DLD1 (cell line): ENCODE results near the gene FPR3.
"Not testable (repeated sequence)": the region's sequence is repeated elsewhere in the genome, so short reads cannot be mapped to it uniquely, and the experiment has no call there.

Experiments used
- in situ Hi-C: cut with HindIII; loops from 2 replicates; pipeline ENCODE4 v1.10.0; 2017; ENCODE audit warnings: low sequenced_read_pairs

Gene FPR3

DNA sequence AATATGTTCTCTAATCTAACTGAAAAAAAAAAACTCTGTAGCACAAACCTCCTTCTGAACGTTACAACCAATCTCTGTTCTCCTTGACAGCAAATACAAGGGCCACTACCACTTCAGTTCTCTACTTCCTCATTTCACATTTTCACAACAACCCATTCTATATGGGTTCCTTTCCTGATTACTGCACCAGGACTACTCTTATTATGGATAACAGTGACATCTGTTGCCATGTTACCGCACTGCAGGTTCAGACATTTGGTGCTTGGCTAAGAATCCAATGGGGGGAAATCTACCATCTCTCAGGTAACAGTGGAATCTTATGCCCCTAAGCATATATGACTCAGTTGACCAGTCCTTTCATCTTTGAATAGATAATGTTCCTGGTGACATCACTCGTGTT lies 11.6 kb upstream of the FPR3 start:
- in situ Hi-C loops = no loop called here

DNA sequence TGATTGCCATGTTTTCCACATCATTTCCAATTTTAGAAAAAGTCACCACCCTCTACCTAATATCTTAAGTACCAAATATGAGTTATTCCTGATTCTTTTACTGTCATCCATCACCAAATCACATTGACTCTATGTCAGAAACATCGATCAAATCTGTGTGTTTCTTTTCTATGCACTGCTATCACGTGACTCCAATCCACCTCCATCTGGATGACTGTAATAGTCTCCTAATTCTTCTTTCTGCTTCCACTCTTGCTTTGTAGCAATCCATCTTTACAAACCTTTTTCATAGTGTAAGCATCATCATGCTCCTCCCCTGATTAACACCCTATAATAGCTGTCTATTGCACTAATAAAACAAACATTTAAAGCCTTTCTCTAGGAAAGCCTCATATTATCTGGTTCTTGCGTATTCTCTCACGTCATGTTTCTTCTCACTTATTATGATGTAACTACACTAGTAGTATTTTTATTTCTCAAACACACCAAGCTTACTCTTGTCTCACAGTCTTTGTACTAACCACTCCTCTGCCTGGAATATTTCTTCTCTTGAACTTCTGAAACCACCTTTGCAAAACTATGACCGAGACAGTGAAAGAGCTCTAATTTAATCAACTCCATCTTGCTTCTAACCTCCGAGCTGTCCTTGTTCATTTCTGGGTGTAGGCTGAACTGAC lies 10.7 kb upstream of the FPR3 start:
- in situ Hi-C loops = no loop called here

DNA sequence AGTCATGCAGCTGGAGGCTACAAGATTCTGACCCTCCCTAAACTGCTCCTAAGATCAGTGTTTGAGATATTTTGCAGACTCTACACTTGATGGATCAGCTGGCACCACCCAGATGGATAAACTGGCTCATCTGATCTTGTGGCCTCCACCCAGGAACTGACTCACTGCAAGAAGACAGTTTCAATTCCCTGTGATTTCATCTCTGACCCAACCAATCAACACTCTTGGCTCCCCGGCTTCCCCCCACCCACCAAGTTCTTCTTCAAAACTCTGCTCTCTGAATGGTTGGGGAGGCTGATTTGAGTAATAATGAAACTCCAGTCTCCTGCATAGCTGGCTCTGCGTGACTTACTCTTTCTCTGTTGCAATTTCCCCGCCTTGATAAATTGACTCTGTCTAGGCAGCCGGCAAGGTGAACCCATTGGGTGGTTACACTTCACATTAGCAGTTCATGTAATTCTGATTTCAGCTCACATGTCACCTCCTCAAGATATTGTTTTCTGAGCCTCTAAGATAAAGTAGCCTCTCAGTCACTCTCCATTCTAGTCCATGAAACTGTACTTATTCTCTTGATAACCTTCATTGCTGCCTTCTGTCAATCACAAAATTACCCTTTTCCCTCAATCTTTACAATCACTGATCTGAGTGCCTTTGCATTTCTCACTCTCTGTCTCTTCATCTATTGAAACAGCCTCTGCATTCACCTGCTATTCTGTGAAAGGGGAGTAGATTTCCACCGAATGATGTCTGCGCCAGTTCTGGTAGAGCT lies 9.9 kb upstream of the FPR3 start:
- in situ Hi-C loops = no loop called here

DNA sequence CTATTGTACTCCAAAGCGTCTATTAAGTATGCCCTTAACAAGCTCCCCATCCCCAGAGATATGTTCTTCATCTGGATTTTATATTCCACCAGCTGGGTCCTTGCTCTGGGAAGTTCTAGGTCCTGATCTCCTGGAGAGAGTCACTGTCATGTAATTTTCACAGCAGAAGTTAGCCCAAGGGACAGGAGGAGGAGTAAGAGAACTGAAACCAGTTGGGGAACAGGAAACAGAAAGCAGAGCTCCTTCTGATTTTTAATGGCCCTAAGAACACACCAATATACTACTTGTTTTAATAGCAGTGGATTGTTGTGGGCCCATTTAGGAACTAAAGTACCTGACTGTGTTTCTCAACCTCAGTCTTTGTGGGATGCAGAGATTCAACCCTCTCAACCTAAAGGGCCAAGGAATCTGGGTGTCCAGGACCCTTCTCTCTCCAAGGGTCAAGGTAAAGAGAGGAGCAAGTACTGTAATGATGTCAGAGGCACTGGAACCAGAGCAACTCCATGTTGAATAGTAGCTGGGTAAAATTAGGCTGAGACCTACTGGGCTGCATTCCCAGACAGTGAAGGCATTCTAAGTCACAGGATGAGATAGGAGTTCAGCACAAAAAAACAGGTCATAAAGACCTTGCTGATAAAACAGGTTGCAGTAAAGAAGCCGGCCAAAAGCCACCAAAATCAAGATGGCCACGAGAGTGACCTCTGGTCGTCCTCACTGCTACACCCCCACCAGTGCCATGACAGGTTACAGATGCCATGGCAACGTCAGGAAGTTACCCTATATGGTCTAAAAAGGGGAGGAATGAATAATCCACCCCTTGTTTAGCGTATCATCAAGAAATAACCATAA lies 8.1 kb upstream of the FPR3 start:
- in situ Hi-C loops = no loop called here

DNA sequence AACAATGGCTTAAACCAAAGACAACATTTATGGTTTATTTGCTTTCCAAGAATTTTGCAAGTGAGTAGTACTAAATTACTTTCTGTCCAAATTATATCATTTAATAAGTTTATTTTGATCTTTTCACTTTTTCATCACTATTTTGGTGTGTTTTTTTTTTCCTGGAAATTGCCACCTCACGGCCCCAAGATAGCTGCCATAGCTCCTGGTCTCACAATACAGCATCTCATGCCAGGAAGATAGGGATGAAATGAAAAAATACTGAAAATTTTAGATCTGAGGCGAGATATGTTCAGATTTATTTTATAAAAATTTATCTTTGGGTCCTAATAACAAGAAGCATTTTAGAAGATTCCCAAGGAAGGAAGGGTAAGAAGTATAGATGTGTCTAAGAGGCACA lies 6.9 kb upstream of the FPR3 start:
- in situ Hi-C loops = no loop called here

DNA sequence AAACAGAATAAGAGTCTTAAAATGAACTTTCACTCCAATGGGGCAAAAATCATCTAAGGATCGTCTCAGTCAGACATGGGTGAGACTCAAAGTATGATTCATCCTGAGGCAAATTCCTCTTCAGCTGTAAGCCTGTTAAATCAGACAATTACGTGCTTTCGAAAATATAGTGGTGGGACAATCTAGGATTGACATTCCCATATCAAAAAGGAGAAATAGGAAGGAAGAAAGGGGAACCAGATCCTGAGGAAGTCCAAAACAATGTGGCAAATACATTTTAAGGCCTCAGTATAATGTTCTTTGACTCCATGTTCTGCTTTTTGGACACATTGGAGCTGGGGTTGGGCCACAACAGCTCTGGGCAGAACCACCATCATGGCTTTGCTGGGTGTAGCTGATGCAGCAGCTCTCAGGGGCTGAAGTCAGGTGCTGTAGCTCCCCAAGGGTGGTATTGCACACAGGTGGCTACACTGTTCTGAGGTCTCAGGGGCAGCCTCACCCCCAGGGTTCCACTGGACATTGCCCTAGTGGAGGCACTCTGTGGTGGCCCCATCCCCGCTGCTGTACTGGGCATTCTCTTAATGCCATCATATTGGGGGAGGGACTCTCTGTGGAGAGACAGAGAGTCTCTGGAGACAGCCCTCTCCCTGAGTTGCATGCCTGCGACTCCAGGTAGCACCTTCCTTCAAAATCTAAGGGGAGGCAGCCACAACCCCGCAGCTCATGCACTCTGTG lies 5.7 kb upstream of the FPR3 start:
- in situ Hi-C loops = no loop called here

DNA sequence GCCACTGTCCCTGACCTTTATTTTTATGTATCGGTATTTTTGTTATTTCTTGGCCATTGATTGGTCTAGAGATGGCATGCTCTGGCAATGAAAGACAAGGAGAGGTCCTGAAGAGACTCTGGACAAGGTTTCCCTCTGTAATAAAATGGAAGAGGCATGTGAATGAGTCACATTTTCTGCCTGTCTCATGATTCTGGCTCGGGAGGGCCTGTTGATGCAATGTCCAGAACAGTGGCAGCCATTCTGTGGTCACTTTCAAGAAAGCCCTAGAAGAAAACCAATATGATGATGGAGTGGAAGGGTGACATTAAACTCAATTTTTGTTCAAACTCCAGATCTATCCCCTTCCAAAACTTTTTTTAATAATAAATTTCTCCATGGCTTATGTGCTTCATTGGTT lies 2.0 kb upstream of the FPR3 start:
- in situ Hi-C loops = no loop called here

DNA sequence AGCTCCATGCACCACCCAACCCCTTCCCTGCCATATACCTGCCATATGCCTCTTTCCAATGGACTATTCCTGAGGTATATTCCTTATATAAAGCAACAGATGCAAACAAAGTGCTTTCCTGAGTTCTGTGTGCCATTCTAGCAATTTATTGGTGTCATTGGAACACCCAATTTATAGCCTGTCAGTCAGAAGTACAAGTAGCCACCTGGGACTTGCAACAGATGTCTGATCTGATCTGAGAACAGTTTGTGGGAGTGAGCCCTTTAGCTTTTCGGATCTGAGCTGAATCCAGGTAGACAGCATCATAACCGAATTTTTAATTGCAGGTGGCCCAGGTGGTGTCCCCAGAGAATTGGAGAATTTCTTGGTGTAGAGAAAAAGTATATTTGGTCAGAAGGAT lies 963 bp upstream of the FPR3 start:
- in situ Hi-C loops = no loop called here

DNA sequence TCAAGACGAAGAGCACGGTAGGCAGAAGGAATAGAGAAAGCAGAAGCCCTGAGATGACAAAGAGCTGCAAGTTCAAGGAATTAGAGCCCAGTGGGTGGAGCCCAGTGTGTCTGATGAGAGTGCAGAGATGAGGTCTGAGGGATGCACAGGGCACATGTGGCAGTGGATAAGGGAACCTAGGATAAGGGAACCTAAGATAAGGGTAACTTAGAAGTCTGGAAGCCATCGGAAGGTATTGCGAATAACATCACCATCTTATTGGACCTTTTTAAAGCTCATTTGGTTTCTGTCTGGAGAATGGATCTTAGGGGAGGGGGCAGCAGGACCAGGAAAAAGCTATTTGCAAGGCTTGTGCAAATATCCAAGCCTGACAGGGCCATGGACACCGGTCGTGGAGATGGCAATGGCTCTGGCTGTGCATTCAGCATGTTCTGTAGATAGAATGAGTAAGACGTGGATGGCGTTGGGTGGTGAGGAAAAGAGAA lies 1.3 kb downstream of the FPR3 start:
- in situ Hi-C loops = no loop called here

DNA sequence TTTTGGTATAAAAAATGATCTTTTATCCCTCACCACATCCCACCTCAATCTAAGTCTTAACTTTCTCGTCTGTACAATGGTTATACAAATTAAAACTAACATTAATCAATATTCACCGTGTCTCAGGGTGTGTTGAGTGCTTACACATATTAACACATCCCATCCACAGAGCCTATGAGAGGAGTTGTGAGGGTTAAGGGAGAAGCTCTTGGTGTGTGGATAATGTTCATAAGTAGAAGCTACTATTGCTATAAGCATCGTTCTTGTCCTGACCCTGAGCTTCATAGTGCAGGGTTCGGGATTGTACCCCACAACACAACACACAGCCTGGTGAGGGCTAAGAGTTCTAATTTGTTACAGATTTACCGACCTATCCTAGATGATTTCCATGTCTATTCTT lies 2.5 kb downstream of the FPR3 start:
- in situ Hi-C loops = no loop called here

DNA sequence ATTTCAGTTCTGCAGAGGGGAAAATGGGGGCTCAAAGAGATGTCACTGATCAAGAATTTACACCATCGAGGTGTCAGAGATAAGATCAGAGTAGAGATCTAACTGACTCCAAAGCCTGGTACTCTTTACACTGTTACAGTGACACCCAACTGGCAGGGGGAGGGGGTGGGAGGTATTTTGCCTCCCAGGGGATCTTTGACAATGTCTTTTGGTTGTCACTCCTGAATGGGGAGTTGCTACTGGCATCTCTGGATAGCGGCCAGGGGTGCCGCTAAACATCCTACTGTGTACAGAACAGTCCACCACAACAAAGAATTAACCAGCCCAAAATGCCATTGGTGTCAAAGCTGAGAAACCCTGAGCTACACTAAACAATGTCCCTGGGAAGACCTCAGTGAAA lies 3.1 kb downstream of the FPR3 start:
- in situ Hi-C loops = no loop called here

DNA sequence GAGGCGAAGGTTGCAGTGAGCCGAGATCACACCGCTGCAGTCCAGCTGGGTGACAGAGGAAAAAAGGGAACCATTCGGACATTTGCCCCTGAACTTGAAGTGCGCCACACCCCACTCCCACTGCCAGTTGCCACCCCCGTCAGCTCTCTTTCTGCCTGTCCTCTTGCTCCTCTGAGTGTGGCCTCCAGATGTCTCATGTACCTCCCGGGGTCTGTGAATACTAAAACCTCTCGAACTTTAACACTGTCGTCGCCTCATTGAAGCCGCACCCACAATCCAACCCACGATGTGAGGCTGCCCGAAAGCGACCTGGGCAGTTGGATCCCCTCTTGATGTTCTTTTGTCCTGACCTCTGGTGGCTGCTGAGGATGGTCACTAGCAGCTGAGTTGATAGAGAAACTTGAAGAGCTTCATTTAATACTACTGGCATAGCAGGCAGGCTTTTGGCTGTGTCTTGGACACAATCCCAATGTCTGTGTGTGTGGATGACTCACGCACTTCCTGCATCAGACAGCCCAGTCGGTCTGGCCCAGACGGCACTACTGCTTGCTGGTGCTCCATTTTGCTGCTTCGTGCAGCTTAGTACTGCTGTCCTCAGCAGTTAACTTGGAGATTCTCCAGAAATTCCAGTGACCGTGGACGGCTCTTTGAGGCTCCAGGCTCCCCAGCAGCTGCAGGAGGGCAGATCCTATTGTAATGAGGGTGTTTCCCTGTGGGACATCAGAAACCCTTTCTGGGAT lies 4.2 kb downstream of the FPR3 start:
- in situ Hi-C loops = no loop called here

DNA sequence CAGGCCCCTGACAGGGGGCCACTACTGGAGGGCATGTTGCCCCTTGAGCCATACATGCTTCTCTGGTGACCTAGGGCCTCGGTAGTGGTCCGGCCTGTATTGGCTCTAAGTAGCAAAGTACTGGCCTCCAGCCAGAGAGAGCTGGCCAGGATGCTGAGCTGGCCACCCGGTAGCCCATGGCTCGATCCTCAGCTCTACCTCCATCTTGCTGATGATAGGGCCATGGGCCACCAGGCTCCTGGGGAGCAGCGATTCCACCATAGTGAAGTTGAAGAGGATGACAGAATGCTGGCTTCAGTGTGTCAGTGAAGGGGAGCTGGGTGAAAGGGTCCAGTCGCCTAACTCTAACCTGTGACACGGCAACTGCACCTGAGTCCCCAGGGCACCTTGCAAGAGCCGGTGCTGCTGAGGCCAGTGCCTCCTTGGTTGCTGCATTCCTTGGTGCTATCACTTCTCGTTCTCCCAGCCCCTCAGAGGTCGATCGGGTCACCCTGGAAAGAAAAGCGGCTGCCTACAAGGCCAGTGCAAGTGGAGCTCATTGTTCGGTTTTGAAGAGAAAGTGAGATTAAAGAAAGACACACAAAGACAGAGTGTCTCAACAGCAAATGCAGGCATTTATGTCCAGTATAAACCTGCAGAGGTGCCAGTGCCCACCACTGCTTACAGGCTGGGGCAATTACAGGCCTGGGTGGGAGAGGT lies 5.0 kb downstream of the FPR3 start:
- in situ Hi-C loops = no loop called here

DNA sequence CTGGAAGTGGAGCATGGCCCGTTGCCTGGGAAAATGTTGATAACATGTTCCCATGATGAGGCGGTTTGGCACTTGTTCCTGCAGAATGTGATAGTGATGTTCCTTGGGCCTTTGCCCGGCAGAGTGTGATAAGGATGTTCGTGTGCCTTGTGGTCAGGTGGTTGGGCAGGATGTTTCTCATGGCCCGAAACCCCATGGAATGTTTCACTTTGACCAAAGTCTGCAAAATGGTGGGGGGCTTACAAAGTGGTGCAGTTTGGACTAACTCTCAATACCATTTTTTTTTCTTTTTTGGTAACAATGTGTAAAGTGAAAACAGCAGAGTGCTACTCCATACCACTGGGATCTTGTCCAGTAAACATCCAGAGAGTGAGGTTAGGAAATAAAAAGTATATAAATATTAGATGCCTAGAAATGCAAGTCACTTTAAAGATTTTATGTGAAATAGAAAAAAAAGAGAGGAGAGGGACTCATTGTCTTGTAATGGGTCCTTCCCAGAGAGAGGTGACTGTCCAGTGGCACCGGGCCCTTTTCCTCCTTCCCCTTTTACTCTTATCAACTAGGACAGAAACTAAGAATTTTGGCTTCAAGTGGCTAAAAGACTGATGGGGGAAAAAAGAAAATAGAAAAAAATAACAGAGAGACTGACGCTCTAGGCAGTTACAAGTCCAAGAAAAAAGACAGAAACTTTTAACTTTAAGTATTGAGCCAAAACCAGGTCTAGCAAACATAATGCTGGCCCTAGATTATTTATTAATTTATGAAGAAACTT lies 5.7 kb downstream of the FPR3 start:
- in situ Hi-C loops = no loop called here

DNA sequence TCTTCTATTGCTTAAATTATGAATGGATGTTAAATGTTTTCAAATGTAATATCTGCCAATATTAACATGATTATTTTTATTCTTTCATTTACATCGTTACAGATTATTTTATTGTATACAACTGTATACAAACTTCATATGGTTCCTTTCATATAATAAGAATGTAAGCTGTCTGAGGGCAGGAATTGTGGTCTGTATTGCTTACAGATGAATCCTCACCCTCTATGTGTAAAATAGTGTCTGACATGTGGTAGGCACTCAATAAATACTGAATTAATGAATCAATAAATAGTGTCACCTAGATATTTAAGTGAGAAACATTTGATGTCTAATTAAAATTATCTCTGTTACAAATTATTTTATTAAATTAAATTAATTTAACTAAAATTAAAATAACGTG lies 7.8 kb downstream of the FPR3 start:
- in situ Hi-C loops = no loop called here

DNA sequence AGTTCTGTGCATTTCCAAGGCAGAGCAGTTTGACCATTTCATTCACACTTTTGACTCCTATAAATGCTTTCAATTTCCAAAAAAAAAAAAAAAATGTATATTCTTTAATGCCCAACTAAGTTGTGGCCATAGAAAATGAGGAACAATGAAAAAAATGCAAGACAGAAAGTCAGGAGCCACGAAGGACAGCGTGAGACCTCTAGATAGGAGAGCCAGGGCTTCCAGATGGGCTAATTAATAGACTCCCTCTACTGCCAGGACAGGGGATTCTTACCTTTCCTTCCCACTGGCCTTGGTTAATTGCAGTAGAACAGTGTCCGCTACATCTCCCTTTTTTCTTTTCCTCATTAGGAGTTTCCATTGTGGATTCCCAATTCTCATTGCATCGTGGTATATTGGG lies 8.6 kb downstream of the FPR3 start:
- in situ Hi-C loops = no loop called here

DNA sequence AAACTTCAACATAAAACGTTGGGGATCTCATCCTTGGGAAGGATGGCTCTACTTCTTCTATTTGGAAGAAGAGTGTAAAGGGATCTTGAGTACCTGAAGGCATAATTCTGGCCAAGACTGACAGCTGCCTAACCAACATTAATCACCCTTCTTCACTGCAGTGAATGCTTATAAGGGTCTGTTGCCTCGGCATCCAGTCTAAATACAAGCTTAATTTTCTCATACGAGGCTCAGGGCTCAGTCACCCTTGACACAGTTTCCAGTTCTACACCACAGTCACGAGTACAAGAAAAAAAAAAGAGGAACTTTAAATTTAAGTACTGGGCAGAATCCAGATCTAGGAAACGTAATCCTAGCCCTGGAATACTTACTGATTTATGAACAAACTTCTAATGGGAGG lies 9.0 kb downstream of the FPR3 start:
- in situ Hi-C loops = no loop called here

DNA sequence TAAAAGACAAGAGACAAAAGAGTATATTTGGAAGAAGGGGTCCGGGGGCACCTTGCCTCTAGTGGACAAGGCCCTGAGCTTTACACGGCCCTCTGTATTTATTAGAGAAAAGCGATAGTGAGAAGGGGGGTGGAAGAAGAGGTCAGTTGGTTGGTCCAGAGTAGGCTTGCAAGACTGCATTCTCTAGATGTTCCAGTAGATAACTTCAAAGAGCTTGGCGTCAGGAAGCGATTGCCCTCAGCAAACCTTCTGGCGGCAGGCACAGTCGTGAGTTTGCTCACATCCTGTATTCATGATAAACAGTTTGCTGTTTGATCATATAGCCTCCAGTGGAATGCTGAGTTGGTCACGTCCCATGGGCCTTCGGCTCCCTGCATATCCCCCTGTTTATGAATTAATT lies 9.8 kb downstream of the FPR3 start:
- in situ Hi-C loops = not testable (repeated sequence)

DNA sequence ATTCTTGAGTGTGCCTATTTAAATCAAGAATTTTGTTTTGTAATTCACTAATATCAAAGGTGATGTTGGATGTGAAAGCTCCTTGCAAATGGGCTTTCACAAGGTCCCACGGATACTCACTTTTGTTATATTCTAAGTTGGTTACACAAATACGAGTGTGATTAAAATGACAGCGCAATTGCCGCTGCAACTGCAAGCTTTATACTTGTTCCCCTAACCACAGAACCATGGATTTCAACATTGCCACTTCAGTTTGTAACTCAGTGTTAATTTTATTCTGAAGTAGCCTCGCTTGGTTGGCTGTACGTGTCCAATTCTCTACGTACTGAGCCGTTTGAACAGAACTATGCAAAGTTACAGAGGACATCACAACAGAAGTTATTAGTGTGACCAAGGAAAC lies 10.4 kb downstream of the FPR3 start:
- in situ Hi-C loops = not testable (repeated sequence)
